ENCODE measurements around the gene PLEKHB2.

PLEKHB2 gene

GRCh38 chr2:131123192-131123591 is 18.1 kb downstream of the PLEKHB2 start:
- H3K4me3 ChIP-seq (ENCODE audit: low read depth, low read length): no peak overlapping the region
- in situ Hi-C loops (cut with HindIII; ENCODE audit: low sequenced_read_pairs): no loop called here
- DNase-seq (ENCODE audit: low read depth): no peak
- TF ChIP-seq CTCF (IDR thresholded peaks at IDR 0.05; ENCODE audit: low read depth, low read length, missing control alignments): no peak

DNA sequence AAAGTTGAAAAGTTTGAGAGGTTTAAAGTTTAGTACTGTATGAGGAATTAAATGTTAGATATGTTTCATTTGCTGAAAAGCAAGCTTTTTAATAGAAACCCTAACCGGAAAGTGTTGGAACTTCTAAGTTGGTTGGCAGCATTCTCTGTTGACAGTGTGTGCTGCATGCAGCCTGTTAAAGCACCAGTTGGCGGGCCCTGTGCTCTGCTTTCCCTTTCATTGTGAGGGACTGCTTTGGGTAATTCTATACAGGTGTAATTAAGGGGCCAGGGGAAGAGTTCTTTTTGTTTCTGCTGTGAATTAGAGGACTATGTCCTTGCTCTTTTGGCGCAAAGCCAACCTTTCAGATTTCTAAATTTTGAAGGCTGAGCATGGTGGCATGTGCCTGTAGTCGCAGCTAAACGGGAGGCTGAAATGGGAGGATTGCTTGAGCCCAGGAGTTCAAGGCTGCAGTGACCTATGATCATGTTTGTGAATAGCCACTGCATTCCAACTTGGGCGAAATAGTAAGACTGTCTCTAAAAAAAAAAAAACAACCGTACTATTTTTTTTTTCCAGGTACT is 20.1 kb downstream of the PLEKHB2 start:
- no peak overlapping the region for H3K4me3 ChIP-seq (ENCODE audit: low read depth, low read length)
- DNase-seq (ENCODE audit: low read depth): no peak
- in situ Hi-C loops (cut with HindIII; ENCODE audit: low sequenced_read_pairs): no loop called here
- TF ChIP-seq CTCF (IDR thresholded peaks at IDR 0.05; ENCODE audit: low read depth, low read length, missing control alignments): no peak

DNA sequence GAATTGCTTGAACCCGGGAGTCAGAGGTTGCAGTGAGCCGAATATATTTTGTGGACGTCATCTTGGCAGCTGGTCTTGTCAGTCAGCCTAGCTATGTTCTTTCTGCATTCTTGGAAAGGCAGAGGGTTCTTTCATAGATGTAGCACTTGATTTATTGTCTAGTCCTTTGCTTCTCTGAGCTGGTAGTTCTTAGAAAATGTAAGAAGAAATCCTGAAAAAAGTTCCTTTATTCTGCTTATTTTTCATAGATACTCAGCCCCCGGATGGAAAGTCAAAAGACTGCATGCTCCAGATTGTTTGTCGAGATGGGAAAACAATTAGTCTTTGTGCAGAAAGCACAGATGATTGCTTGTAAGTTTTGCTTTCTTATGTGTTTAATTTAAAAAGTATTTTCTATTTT is 21.3 kb downstream of the PLEKHB2 start:
- in situ Hi-C loops (cut with HindIII; ENCODE audit: low sequenced_read_pairs): no loop called here
- H3K4me3 ChIP-seq (ENCODE audit: low read depth, low read length): no peak overlapping the region
- DNase-seq (ENCODE audit: low read depth): no peak
- TF ChIP-seq CTCF (IDR thresholded peaks at IDR 0.05; ENCODE audit: low read depth, low read length, missing control alignments): no peak

DNA sequence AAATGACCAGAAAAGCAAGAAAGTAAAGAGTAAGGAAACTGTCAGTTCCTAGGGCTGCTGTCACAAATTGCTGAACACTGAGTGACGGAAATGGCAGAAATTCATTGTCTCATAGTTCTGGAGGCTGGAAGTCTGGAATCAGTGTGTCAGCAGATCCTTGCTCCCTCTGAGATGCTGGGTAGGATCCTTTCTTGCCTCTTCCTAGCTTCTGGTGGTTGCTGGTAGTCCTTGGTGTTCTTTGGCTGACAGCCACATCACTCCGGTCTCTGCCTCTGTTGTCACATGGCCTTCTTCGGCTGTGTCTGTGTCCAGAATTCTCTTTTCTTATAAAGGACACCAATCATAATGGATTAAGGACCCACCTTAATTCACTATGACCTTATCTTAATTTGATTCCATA is 21.9 kb downstream of the PLEKHB2 start:
- in situ Hi-C loops (cut with HindIII; ENCODE audit: low sequenced_read_pairs): no loop called here
- H3K4me3 ChIP-seq (ENCODE audit: low read depth, low read length): no peak overlapping the region
- no peak for DNase-seq (ENCODE audit: low read depth)
- no peak for TF ChIP-seq CTCF (IDR thresholded peaks at IDR 0.05; ENCODE audit: low read depth, low read length, missing control alignments)

DNA sequence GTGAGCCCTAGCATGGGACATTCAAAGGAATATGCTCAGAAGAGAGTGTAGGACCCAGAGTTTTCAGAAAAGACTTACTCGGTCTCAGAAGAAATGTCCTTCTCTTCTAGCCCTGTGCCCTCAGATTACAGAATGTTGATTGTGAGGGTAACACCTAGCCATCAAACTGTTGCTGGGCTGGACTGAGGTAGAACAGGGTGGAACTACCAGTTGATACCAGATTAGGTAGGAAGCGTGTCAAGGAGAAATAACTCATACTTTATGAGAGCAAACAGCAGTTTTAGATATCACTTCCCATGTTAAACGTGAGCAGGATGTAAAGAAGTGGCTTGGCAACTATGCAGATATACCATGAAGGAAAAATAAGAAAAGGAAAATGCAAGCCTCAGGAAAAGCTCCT is 22.8 kb downstream of the PLEKHB2 start:
- no peak for TF ChIP-seq CTCF (IDR thresholded peaks at IDR 0.05; ENCODE audit: low read depth, low read length, missing control alignments)
- H3K4me3 ChIP-seq (ENCODE audit: low read depth, low read length): no peak overlapping the region
- DNase-seq (ENCODE audit: low read depth): no peak
- in situ Hi-C loops (cut with HindIII; ENCODE audit: low sequenced_read_pairs): no loop called here

DNA sequence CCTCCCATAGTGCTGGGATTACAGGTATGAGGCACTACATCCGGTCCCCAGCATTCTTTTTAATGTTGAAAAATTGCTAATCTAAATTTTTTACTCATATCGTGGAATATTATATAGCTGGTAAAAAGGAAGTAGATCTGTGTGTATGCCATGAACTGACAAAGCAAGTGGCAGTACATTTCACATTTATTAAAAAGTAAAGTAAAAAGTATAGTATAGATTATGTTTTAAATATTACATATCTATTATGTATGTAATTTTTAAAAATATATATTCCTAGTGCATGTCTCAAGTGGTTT is 25.1 kb downstream of the PLEKHB2 start:
- no peak overlapping the region for H3K4me3 ChIP-seq (ENCODE audit: low read depth, low read length)
- no peak for DNase-seq (ENCODE audit: low read depth)
- in situ Hi-C loops (cut with HindIII; ENCODE audit: low sequenced_read_pairs): no loop called here
- TF ChIP-seq CTCF (IDR thresholded peaks at IDR 0.05; ENCODE audit: low read depth, low read length, missing control alignments): no peak

DNA sequence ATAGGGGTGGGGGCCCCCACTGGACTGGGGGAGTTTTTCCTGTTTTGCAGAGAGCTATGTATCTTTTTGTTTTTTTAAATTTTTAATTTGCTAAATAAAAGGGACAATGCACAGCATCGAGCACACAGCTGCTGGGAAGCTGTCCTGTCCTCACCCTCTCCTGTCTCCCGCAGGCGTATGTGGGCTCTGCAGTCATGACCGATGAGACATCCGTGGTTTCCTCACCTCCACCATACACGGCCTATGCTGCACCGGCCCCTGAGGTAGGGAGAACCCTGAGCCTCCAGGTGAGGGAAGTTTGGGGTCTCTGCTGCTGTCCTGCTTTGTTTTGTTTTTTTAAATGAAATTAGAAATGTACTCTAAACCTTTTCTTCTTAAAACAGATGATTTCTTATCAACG is 27.6 kb downstream of the PLEKHB2 start:
- TF ChIP-seq CTCF (IDR thresholded peaks at IDR 0.05; ENCODE audit: low read depth, low read length, missing control alignments): no peak
- DNase-seq (ENCODE audit: low read depth): no peak
- H3K4me3 ChIP-seq (ENCODE audit: low read depth, low read length): no peak overlapping the region
- in situ Hi-C loops (cut with HindIII; ENCODE audit: low sequenced_read_pairs): no loop called here

Data from astrocyte of the cerebellum (primary cell).